GM20000 (cell line): ENCODE results near the gene PDE11A.

Source experiments
- DNase-seq: peaks from one replicate; pipeline ENCODE4 v3.0.0; 2012; ENCODE audit warnings: low spot score
- CTCF ChIP-seq: IDR thresholded peaks from 2 replicates; pipeline ENCODE4 v1.5.1; 2012; ENCODE audit warnings: mild to moderate bottlenecking, control low read depth; ENCODE audit errors: extremely low read depth, missing control alignments

PDE11A gene

GRCh38 chr2:178006710-178007109, 65.9 kb downstream of the PDE11A start:
- no peak for TF ChIP-seq CTCF

GRCh38 chr2:178005756-178006155, 66.8 kb downstream of the PDE11A start:
- TF ChIP-seq CTCF = no peak
- DNase-seq = no peak

More at GRCh38 chr2:178006710-178007109, 65.9 kb downstream of the PDE11A start:
- DNase-seq = no peak

GRCh38 chr2:178002038-178002437, 70.5 kb downstream of the PDE11A start:
- no peak for TF ChIP-seq CTCF
- no peak for DNase-seq

GRCh38 chr2:177998996-177999395, 73.6 kb downstream of the PDE11A start:
- no peak for DNase-seq
- TF ChIP-seq CTCF = no peak

- no peak for TF ChIP-seq CTCF
- DNase-seq = no peak
These were observed 74.6 kb downstream of the PDE11A start for GRCh38 chr2:177998006-177998405.

- no peak for TF ChIP-seq CTCF
- DNase-seq = no peak
These were observed 79.6 kb downstream of the PDE11A start for GRCh38 chr2:177992992-177993391.

GRCh38 chr2:177989029-177989885, 83.3 kb downstream of the PDE11A start:
- TF ChIP-seq CTCF = no peak
- no peak for DNase-seq
